Stimulated activated naive CD8-positive, alpha-beta T cell treated with anti-CD3 and anti-CD28 coated beads, Interleukin-15, Interleukin-2, amounts not matched to agents 100 ng/mL and 50 ng/mL, for 24 hours (primary cell): ENCODE measurements around the gene KLKB1.
"Not testable (repeated sequence)": the region's sequence is repeated elsewhere in the genome, so short reads cannot be mapped to it uniquely, and the experiment has no call there.

Source experiments
- H3K27ac Mint-ChIP-seq: one replicate; pipeline ENCODE4 v1.8.0; 2021; ENCODE audit warnings: mild to moderate bottlenecking, mixed read lengths
- H3K27me3 Mint-ChIP-seq: one replicate; pipeline ENCODE4 v1.8.0; 2021; ENCODE audit warnings: mixed read lengths
- H3K36me3 Mint-ChIP-seq: one replicate; pipeline ENCODE4 v1.8.0; 2021; ENCODE audit warnings: low read depth, mixed read lengths
- H3K4me1 Mint-ChIP-seq: one replicate; pipeline ENCODE4 v1.8.0; 2021; ENCODE audit warnings: low read depth, mixed read lengths
- H3K4me3 Mint-ChIP-seq: one replicate; pipeline ENCODE4 v1.8.0; 2021; ENCODE audit warnings: mild to moderate bottlenecking, mixed read lengths
- H3K9me3 Mint-ChIP-seq: one replicate; pipeline ENCODE4 v1.8.0; 2021; ENCODE audit warnings: mixed read lengths

KLKB1 gene

GRCh38 chr4:186266729-186267456 lies 39.6 kb downstream of the KLKB1 start:
- H3K36me3 Mint-ChIP-seq, result no peaks in the 10 kb centered on the region
- H3K4me3 Mint-ChIP-seq, result no peak overlapping the region
- no peak overlapping the region for H3K27ac Mint-ChIP-seq
- no peaks in the 10 kb centered on the region for H3K4me1 Mint-ChIP-seq
- no peaks in the 10 kb centered on the region for H3K9me3 Mint-ChIP-seq
- peaks cover 46% of the 10 kb centered on the region for H3K27me3 Mint-ChIP-seq

DNA sequence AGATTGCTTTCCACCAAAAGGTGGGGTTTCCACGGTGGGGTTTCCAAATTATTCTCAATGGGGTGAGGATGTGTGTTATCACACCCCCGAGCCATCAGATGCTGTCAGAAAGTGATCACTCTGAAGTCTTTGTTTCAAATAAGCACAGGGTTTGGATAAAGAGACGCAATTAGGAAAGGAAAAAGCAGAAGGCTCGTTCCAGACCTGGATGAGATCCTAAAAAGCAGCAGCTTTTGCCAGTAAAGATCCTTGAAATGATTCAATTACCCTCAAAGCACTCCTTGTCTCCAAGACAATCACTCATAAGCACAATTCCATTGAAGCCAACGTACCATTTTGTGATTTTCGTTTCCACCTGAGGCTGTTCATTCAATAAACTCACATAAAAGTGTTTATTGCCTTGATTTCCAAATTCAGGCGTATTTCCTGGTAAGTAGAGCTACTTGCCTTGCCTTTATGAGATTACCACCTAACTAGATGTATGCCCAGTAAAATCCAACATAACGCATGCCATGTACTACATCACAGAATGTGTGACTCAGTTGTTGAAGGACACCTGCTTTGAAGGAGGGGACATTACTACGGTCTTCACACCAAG lies 43.9 kb downstream of the KLKB1 start:
- Mint-ChIP-seq H3K9me3 (no peaks in the 10 kb centered on the region), H3K4me1 (no peaks in the 10 kb centered on the region), H3K36me3 (no peaks in the 10 kb centered on the region), H3K27ac (no peak overlapping the region), H3K4me3 (no peak overlapping the region), H3K27me3 (peaks cover 37% of the 10 kb centered on the region)

DNA sequence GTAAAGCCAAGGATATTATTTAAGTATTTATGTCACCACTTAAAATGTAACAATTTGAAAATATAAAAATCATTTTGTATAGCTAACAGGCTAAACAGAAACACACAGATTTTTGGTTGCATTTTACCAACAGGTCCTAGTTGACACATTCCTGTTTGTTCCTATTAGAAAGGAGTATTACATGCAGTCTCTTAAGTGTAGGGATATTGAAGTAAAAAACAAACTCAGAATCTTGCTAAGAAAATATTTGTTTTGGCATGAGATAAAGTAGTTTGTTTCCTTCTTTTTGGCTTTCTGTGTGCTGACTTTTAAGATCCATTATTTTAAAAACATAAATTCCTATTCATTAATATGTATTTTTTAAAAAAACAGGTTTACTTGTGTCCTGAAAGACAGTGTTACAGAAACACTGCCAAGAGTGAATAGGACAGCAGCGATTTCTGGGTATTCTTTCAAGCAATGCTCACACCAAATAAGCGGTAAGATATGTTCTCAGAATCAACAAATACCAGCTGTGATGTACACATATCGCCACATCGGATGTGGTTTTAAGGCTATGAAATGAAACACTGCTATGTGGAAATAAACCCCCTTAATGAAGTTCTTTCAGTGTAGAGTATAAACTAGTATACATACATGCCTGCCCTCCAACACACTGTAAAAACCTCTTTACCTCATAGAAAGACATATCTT lies 45.5 kb downstream of the KLKB1 start:
- Mint-ChIP-seq H3K27ac (no peak overlapping the region), H3K4me3 (no peak overlapping the region), H3K27me3 (peaks cover 23% of the 10 kb centered on the region), H3K36me3 (no peaks in the 10 kb centered on the region), H3K9me3 (no peaks in the 10 kb centered on the region), H3K4me1 (no peaks in the 10 kb centered on the region)

DNA sequence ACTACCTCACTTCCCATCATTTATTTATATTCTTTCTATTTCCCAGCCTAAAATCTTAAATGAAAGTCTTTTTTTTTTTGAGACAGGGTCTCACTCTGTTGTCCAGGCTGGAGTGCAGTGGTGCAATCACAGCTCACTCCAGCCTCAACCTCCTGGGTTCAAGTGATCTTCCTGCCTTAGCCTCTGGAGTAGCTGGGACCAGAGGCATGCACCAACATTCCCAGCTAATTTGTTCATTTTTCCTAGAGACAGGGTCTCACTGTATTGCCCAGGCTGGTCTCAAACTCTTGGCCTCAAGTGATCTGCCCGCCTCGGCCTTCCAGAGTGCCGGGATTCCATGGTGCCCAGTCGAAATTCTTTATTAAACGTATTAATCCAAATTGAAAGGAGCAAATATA lies 46.1 kb downstream of the KLKB1 start:
- H3K4me1 Mint-ChIP-seq, H3K4me3 Mint-ChIP-seq, H3K36me3 Mint-ChIP-seq, H3K9me3 Mint-ChIP-seq, H3K27ac Mint-ChIP-seq: not testable (repeated sequence)
- peaks cover 19% of the 10 kb centered on the region for H3K27me3 Mint-ChIP-seq

DNA sequence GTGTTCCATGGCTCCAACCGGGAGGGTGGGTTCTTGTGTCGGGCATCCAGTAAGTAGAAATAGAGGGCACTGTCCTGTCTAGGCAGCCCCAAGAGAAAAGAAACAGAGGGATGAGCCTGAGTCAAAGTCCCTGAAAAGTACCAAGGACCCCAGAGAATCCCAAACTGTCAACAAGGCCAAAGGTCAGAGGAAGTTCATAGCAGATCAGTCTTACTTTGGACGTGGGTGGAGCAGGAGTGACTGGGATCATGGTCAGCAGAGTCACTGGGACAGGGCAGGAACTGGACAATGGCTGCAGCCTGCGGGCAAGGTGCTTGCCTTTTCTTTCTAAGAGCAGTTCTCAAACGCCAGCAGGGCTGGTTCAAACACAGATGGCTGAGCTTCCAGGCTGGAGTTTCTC lies 56.0 kb downstream of the KLKB1 start:
- Mint-ChIP-seq H3K9me3 (no peaks in the 10 kb centered on the region), H3K36me3 (no peaks in the 10 kb centered on the region), H3K4me3 (no peak overlapping the region), H3K27ac (no peak overlapping the region), H3K27me3 (no peaks in the 10 kb centered on the region), H3K4me1 (no peaks in the 10 kb centered on the region)

- H3K4me3 Mint-ChIP-seq, result no peak overlapping the region
- peaks cover 3% of the 10 kb centered on the region for H3K27me3 Mint-ChIP-seq
- no peaks in the 10 kb centered on the region for H3K4me1 Mint-ChIP-seq
- H3K9me3 Mint-ChIP-seq, result no peaks in the 10 kb centered on the region
- no peak overlapping the region for H3K27ac Mint-ChIP-seq
- no peaks in the 10 kb centered on the region for H3K36me3 Mint-ChIP-seq
These were observed 57.8 kb downstream of the KLKB1 start for GRCh38 chr4:186285147-186285546.

- Mint-ChIP-seq H3K4me3 (no peak overlapping the region), H3K9me3 (no peaks in the 10 kb centered on the region), H3K27ac (no peak overlapping the region)
These were observed 59.3 kb downstream of the KLKB1 start for GRCh38 chr4:186286581-186286980.

DNA sequence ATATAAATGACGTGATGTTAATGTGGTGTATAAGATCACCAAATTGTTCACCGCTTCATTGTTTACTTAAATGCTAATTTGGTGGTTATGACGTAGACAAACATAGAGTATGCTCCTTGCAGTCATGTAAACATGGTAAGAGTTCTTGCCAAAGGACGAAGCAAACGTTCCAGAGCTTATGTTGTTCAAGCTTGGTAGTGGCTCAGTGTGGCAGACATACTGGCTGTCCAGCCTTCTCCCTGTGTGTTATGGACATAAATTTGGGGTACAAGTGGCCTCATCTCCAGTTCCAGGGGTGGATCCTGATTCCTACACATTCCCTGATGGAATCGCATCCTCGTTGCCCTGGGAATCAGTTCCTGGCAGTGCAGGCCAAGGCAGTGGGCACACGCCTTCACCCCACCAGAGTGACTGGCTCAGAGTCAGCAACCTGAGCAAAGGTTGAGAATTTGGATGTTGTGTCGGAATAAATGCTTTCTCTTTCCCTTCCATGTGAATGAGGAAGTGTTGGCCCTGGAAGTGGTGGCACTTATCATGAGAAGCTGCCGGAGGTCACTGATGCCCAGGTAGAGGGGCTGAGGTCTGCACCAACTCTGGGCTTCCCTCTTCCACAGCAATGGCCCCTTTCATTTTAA lies 64.1 kb downstream of the KLKB1 start:
- Mint-ChIP-seq H3K27me3 (peaks cover 8% of the 10 kb centered on the region), H3K9me3 (no peaks in the 10 kb centered on the region), H3K4me3 (no peak overlapping the region), H3K36me3 (no peaks in the 10 kb centered on the region), H3K27ac (no peak overlapping the region), H3K4me1 (no peaks in the 10 kb centered on the region)

More at GRCh38 chr4:186286581-186286980, 59.3 kb downstream of the KLKB1 start:
- Mint-ChIP-seq H3K27me3 (peaks cover 4% of the 10 kb centered on the region), H3K36me3 (no peaks in the 10 kb centered on the region), H3K4me1 (no peaks in the 10 kb centered on the region)

- H3K27me3 Mint-ChIP-seq, result peaks cover 21% of the 10 kb centered on the region
- peaks cover 4% of the 10 kb centered on the region for H3K4me1 Mint-ChIP-seq
- no peaks in the 10 kb centered on the region for H3K9me3 Mint-ChIP-seq
- no peak overlapping the region for H3K4me3 Mint-ChIP-seq
- no peaks in the 10 kb centered on the region for H3K36me3 Mint-ChIP-seq
- no peak overlapping the region for H3K27ac Mint-ChIP-seq
These were observed 66.9 kb downstream of the KLKB1 start for GRCh38 chr4:186294160-186294559.

DNA sequence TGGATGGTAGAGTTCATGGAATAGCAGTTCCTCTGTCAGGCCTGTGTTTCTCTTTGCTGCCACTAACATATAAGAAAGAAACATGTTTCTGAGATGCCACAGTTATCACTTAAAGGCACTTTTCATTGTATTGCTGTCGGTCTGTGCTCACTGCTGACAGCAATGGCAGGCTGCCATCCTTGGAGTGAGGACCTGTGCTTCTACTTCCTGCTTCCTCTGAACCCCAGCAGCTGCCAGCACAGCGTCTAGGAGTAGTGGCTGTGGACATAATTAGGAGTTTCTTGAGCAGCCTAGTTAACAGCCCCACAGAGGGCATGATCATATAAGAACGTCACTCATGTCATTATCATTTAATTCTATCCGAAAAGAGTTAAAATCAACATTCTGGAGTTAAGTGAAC lies 69.2 kb downstream of the KLKB1 start:
- Mint-ChIP-seq H3K9me3 (no peaks in the 10 kb centered on the region), H3K27ac (no peak overlapping the region), H3K4me1 (peaks cover 4% of the 10 kb centered on the region), H3K36me3 (no peaks in the 10 kb centered on the region), H3K4me3 (no peak overlapping the region), H3K27me3 (peaks cover 28% of the 10 kb centered on the region)

- H3K27ac Mint-ChIP-seq, result no peak overlapping the region
These were observed 69.8 kb downstream of the KLKB1 start for GRCh38 chr4:186297013-186297645.

GRCh38 chr4:186298031-186298647 lies 70.8 kb downstream of the KLKB1 start:
- no peak overlapping the region for H3K27ac Mint-ChIP-seq
- peaks cover 4% of the 10 kb centered on the region for H3K4me1 Mint-ChIP-seq
- H3K27me3 Mint-ChIP-seq, result peaks cover 28% of the 10 kb centered on the region
- H3K4me3 Mint-ChIP-seq, result no peak overlapping the region
- H3K36me3 Mint-ChIP-seq, result no peaks in the 10 kb centered on the region
- no peaks in the 10 kb centered on the region for H3K9me3 Mint-ChIP-seq

More at GRCh38 chr4:186297013-186297645, 69.8 kb downstream of the KLKB1 start:
- H3K27me3 Mint-ChIP-seq, result peaks cover 28% of the 10 kb centered on the region
- no peaks in the 10 kb centered on the region for H3K36me3 Mint-ChIP-seq
- peaks cover 4% of the 10 kb centered on the region for H3K4me1 Mint-ChIP-seq
- H3K4me3 Mint-ChIP-seq, result no peak overlapping the region
- H3K9me3 Mint-ChIP-seq, result no peaks in the 10 kb centered on the region

DNA sequence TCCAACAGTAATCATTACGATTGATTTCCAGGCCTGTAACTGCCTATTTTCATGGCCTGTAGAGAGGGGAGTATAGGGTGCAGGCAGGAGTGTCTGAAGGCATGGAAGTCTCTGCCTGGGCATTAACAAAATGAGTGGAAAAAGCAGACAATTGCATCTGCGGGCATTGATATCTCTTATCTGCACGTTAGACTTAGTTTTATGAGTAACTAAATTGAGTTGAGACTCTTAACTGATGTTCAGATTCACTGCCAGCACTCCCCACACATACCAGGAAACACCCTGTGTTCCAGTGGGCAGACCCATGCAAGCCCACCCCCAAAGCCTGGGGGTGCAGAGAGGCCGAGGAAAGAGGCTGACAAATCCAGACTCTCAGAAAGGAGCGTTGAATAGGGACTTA lies 72.0 kb downstream of the KLKB1 start:
- H3K4me1 Mint-ChIP-seq, result peaks cover 4% of the 10 kb centered on the region

GRCh38 chr4:186300659-186301390 lies 73.5 kb downstream of the KLKB1 start:
- Mint-ChIP-seq H3K4me3 (no peak overlapping the region), H3K36me3 (no peaks in the 10 kb centered on the region), H3K27me3 (peaks cover 30% of the 10 kb centered on the region), H3K4me1 (peaks cover 4% of the 10 kb centered on the region), H3K27ac (no peak overlapping the region), H3K9me3 (no peaks in the 10 kb centered on the region)

More for the DNA sequence above, 72.0 kb downstream of the KLKB1 start:
- H3K9me3 Mint-ChIP-seq, result no peaks in the 10 kb centered on the region
- H3K27ac Mint-ChIP-seq, result no peak overlapping the region
- no peak overlapping the region for H3K4me3 Mint-ChIP-seq
- no peaks in the 10 kb centered on the region for H3K36me3 Mint-ChIP-seq
- H3K27me3 Mint-ChIP-seq, result peaks cover 28% of the 10 kb centered on the region
